Upper lobe of left lung (tissue), 6 donors: ENCODE measurements around the gene KLF2. TPM values are rescaled to one million over a fixed set of nuclear protein-coding genes. Genes with fewer than 3 reads are reported as not detected.

Experiments
- ATAC-seq, 2 donors: fragments of 200-7000 bp; cut with Tn5 transposase; one replicate each; pipeline ENCODE4 v1.9.1; 2022; ENCODE audit warnings: mild to moderate bottlenecking in 2 of 2, moderate library complexity in 2 of 2; ENCODE audit not compliant: low FRiP score in 2 of 2
- DNase-seq, 2 donors: peaks; one replicate each; pipeline ENCODE4 v3.0.0-alpha.2; 2019 to 2020
- H3K27ac ChIP-seq, 4 donors: fragments of 200-600 bp; sonication (generic); one replicate each; pipeline ENCODE4 v1.5.1; 2016 to 2019
- H3K27me3 ChIP-seq, 4 donors: fragments of 200-600 bp; sonication (generic); one replicate each; pipeline ENCODE4 v1.5.1; 2017 to 2019
- H3K36me3 ChIP-seq, 4 donors: fragments of 200-600 bp; sonication (generic); one replicate each; pipeline ENCODE4 v1.5.1; 2016 to 2019
- H3K4me1 ChIP-seq, 4 donors: fragments of 200-600 bp; sonication (generic); one replicate each; pipeline ENCODE4 v1.5.1; 2018 to 2019
- H3K4me3 ChIP-seq, 4 donors: fragments of 200-600 bp; sonication (generic); one replicate each; pipeline ENCODE4 v1.5.1; 2017 to 2019; ENCODE audit warnings: mild to moderate bottlenecking in 2 of 4, moderate library complexity in 1 of 4
- H3K9me3 ChIP-seq, 4 donors: fragments of 200-600 bp; sonication (generic); one replicate each; pipeline ENCODE4 v1.5.1; 2018 to 2019
- EP300 ChIP-seq, 4 donors: sonication (generic); formaldehyde crosslinking; IDR thresholded peaks; one replicate each; pipeline ENCODE4 v1.5.1; 2017; ENCODE audit warnings: antibody characterized with exemption in 4 of 4, control low read depth in 2 of 4
- POLR2A ChIP-seq, 4 donors: fragments of 450-650 bp; IDR thresholded peaks; one replicate each; pipeline ENCODE4 v1.5.1; 2016 to 2017; ENCODE audit warnings: antibody characterized with exemption in 4 of 4, mild to moderate bottlenecking in 2 of 4
- POLR2AphosphoS5 ChIP-seq, 2 donors: sonication (generic); formaldehyde crosslinking; IDR thresholded peaks; one replicate each; pipeline ENCODE4 v1.5.1; 2017; ENCODE audit warnings: antibody characterized with exemption in 2 of 2
- WGBS, 2 donors: methylation state at CpG; one replicate each; pipeline ENCODE4 v1.1.5; 2017 to 2018; 5-methylcytosine and 5-hydroxymethylcytosine counted together
- total RNA-seq, 6 donors: library from RNA; depleted of rRNA in 4 of 6; stranded (reverse); fragments of >200 nt in 4 of 6; gene quantifications; one replicate each; pipeline versions ENCODE4 v1.1.0 to v1.2.1, GENCODE V29; 2016 to 2021
- TF ChIP-seq, protein P1 (sequence below), 6 experiments: fragments of 450-650 bp in 4 of 6; fragments of 200-600 bp in 2 of 6; sonication (generic) in 2 of 6; IDR thresholded peaks; one replicate each; pipeline ENCODE4 v1.5.1; 2016 to 2019; ENCODE audit warnings: antibody characterized with exemption in 6 of 6
- donor health status: DM: no; HTN: no; CAD: no; lungs with moderate emphysema.
- donor health status: DM: no; HTN: yes; CAD: no; lungs with severe emphysema.

The KLF2 gene
- total RNA-seq, 6 donors from 2014 or later, result 26.2 to 298 (median 75.8) TPM

DNA sequence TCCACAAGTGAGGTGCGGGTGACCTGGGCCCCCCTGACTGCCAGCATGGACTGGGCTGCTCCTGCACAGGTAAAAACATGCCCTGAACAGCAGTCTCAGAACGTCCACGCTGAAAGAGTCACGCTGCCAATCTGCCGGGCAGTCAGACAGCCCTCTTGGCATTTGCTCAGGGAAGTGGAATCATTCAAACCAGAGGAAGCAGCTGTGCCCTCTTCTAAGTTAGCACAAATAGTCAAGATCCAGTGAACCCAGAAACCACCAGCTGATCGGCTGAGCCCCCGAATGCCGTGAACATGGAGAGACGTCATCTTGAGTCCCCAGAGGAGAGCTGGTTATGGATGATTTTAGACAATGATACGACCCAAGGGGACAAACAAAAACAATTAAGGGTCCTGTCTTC, 34.4 kb downstream of the KLF2 start:
- H3K9me3 ChIP-seq, result no peaks in the 10 kb centered on the region
- WGBS, 2 donors, result 64 to 68% methylated on average over 5 to 10 of the region's 10 CpGs
- DNase-seq, result no peak
- TF ChIP-seq, protein P1, sequence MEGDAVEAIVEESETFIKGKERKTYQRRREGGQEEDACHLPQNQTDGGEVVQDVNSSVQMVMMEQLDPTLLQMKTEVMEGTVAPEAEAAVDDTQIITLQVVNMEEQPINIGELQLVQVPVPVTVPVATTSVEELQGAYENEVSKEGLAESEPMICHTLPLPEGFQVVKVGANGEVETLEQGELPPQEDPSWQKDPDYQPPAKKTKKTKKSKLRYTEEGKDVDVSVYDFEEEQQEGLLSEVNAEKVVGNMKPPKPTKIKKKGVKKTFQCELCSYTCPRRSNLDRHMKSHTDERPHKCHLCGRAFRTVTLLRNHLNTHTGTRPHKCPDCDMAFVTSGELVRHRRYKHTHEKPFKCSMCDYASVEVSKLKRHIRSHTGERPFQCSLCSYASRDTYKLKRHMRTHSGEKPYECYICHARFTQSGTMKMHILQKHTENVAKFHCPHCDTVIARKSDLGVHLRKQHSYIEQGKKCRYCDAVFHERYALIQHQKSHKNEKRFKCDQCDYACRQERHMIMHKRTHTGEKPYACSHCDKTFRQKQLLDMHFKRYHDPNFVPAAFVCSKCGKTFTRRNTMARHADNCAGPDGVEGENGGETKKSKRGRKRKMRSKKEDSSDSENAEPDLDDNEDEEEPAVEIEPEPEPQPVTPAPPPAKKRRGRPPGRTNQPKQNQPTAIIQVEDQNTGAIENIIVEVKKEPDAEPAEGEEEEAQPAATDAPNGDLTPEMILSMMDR (IDR thresholded peaks at IDR 0.05), result no peak
- TF ChIP-seq POLR2AphosphoS5 (IDR thresholded peaks at IDR 0.05), result no peak
- no peak for TF ChIP-seq EP300 (IDR thresholded peaks at IDR 0.05)
- no peak for TF ChIP-seq POLR2A (IDR thresholded peaks at IDR 0.05)
- no peaks in the 10 kb centered on the region for H3K27me3 ChIP-seq
- no peak overlapping the region for H3K4me3 ChIP-seq
- ATAC-seq, result no peak
- H3K4me1 ChIP-seq, result peaks cover 24 to 33% (median 32%) of the 10 kb centered on the region in 4 donors
- peak overlapping the region in 1 of 4 donors; percentile 30 for H3K27ac ChIP-seq
- H3K36me3 ChIP-seq, result no peaks in the 10 kb centered on the region

DNA sequence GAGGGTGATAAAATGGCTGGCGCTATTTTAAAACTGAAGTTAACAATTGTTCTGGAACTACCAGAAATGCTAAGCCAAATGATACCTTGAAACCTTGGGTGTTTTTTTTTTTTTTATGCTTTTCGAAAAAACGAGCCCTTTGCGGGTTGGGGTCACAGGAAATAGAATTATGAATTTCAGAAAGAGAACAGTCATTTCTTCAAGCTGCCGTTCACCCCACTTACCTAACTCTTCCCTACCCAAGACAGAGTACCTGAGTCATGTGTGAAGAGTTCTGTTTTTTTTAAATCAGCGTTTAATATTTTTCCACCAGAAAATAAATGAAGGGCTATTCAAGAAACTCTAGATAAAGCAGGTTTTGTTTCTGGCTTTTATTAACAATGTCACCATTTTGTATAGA, 35.3 kb downstream of the KLF2 start:
- Histone ChIP-seq H3K4me3 (no peak overlapping the region), H3K27ac (no peak overlapping the region), H3K9me3 (no peaks in the 10 kb centered on the region), H3K4me1 (peaks cover 24 to 39% (median 32%) of the 10 kb centered on the region in 4 donors), H3K27me3 (no peaks in the 10 kb centered on the region), H3K36me3 (no peaks in the 10 kb centered on the region)
- DNase-seq (no peak), ATAC-seq (no peak)
- WGBS, 2 donors, result 90 to 91% methylated on average over 6 of the region's 6 CpGs
- TF ChIP-seq, protein P1 (IDR thresholded peaks at IDR 0.05), result no peak
- TF ChIP-seq EP300 (IDR thresholded peaks at IDR 0.05) (no peak), POLR2A (IDR thresholded peaks at IDR 0.05) (no peak), POLR2AphosphoS5 (IDR thresholded peaks at IDR 0.05) (no peak)

DNA sequence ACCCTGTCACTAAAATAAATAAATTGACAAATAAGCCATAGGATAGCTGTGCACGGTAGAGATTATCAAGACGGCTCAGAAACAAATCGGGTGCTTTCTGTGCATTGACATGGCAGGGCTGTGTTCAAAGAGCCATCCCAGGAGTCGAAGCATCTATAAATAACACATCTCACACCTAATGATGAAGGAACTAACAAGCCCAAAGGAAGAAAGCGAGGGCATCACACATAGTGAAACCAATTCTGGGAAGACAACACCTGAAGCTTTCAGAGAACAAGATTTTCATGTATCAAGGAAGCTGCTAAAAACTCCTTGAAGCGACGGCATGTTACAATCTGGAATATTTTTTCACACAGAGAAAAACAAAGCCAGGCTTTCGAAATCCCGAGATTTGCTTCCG, 36.1 kb downstream of the KLF2 start:
- no peak for DNase-seq
- Histone ChIP-seq H3K36me3 (no peaks in the 10 kb centered on the region), H3K4me1 (peaks cover 21 to 34% (median 29%) of the 10 kb centered on the region in 4 donors), H3K9me3 (no peaks in the 10 kb centered on the region), H3K27me3 (no peaks in the 10 kb centered on the region), H3K27ac (peak overlapping the region; percentile 13 to 61 (median 37)), H3K4me3 (no peak overlapping the region)
- TF ChIP-seq, protein P1 (IDR thresholded peaks at IDR 0.05), result no peak
- no peak for TF ChIP-seq POLR2AphosphoS5 (IDR thresholded peaks at IDR 0.05)
- no peak for TF ChIP-seq EP300 (IDR thresholded peaks at IDR 0.05)
- TF ChIP-seq POLR2A (IDR thresholded peaks at IDR 0.05), result no peak
- 60 to 66% methylated on average over 10 of the region's 10 CpGs for WGBS, 2 donors
- no peak for ATAC-seq

DNA sequence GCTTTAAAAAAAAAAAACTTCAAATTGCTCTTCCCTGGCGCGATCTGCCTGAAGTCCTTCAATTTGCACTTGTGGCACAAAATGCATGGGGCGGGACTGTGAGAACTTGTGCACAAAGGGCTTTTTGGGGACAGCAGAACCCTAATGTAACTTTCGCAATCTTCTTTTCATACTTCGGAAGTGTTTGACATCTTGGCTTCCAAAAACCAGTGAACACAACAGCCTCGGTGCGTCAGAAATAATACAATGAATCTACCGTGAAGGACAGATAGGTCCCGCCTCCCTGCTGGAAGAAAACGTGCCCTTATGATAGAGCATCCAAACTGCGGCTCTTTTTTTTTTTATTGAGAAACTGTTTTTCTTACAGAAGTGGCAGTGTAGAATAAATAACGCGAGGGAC, 36.6 kb downstream of the KLF2 start:
- no peaks in the 10 kb centered on the region for H3K9me3 ChIP-seq
- WGBS, 2 donors, result 48 to 61% methylated on average over 13 of the region's 13 CpGs
- no peaks in the 10 kb centered on the region for H3K27me3 ChIP-seq
- H3K4me3 ChIP-seq, result no peak overlapping the region
- H3K36me3 ChIP-seq, result no peaks in the 10 kb centered on the region
- peak overlapping the region; percentile 13 to 61 (median 53) for H3K27ac ChIP-seq
- ATAC-seq (peak in 1 of 2 donors; percentile 9), DNase-seq (no peak)
- TF ChIP-seq POLR2AphosphoS5 (IDR thresholded peaks at IDR 0.05), result no peak
- no peak for TF ChIP-seq EP300 (IDR thresholded peaks at IDR 0.05)
- TF ChIP-seq POLR2A (IDR thresholded peaks at IDR 0.05), result no peak
- TF ChIP-seq, protein P1 (IDR thresholded peaks at IDR 0.05), result no peak
- H3K4me1 ChIP-seq, result peaks cover 19 to 35% (median 29%) of the 10 kb centered on the region in 4 donors

DNA sequence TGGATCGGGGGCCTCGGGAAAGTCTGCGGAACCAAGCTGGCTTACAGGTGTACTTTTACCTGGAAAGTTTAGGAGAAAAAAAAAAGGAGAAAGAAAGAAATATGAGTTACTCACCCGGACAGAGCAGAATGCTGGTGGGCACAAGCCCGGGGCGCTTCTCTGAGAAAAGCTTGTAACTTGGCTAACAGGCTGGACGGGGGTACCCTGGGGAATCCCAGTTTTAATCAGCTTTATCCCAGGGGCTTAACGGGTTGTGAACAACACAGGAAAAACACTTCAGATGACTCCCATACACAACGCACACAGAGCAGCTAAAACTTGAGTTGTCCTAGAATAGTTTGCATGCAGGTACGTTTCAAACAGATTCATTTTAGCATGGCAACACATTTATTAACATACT, 37.3 kb downstream of the KLF2 start:
- WGBS, 2 donors, result 87 to 91% methylated on average over 10 of the region's 10 CpGs
- H3K4me3 ChIP-seq, result no peak overlapping the region
- H3K4me1 ChIP-seq, result peaks cover 16 to 35% (median 28%) of the 10 kb centered on the region in 4 donors
- H3K27ac ChIP-seq, result peak overlapping the region in 3 of 4 donors; percentile 52 to 61 (median 54)
- TF ChIP-seq, protein P1 (IDR thresholded peaks at IDR 0.05), result no peak
- no peak for DNase-seq
- H3K9me3 ChIP-seq, result no peaks in the 10 kb centered on the region
- ATAC-seq, result no peak
- no peaks in the 10 kb centered on the region for H3K27me3 ChIP-seq
- H3K36me3 ChIP-seq, result no peaks in the 10 kb centered on the region
